HepG2 (cell line): ENCODE measurements around the gene CNPPD1. TPM values are rescaled to one million over a fixed set of nuclear protein-coding genes. Genes with fewer than 3 reads are reported as not detected.

Experiments used
- FOXO1 ChIP-seq: sonication (generic); formaldehyde crosslinking; IDR thresholded peaks from 2 replicates; pipeline ENCODE4 v1.4.0; 2020; ENCODE audit warnings: missing genetic modification reagents
- GABPB1 ChIP-seq: IDR thresholded peaks from 2 replicates; pipeline ENCODE4 v1.6.1; 2016; ENCODE audit warnings: mild to moderate bottlenecking, missing genetic modification reagents, moderate library complexity, missing compliant biosample characterization
- HMG20A ChIP-seq: IDR thresholded peaks from 2 replicates; pipeline ENCODE4 v1.6.1; 2016; ENCODE audit warnings: borderline replicate concordance
- HNF1B ChIP-seq: sonication (generic); formaldehyde crosslinking; IDR thresholded peaks from 2 replicates; pipeline ENCODE4 v1.5.1; 2020; ENCODE audit warnings: mild to moderate bottlenecking, moderate library complexity, missing genetic modification reagents
- KIAA2018 ChIP-seq: sonication (generic); formaldehyde crosslinking; IDR thresholded peaks from 2 replicates; pipeline ENCODE4 v1.5.0; 2020; ENCODE audit warnings: mild to moderate bottlenecking, missing genetic modification reagents, borderline replicate concordance
- MED13 ChIP-seq: sonication (generic); formaldehyde crosslinking; IDR thresholded peaks from 2 replicates; pipeline ENCODE4 v1.5.0; 2020; ENCODE audit warnings: missing genetic modification reagents
- MXI1 ChIP-seq: IDR thresholded peaks from 3 replicates; pipeline ENCODE4 v1.6.1; 2012; ENCODE audit warnings: low read depth, low read length, inconsistent platforms, borderline replicate concordance
- ZBTB20 ChIP-seq: sonication (generic); formaldehyde crosslinking; IDR thresholded peaks from 2 replicates; pipeline ENCODE4 v1.8.1; 2023; ENCODE audit warnings: missing genetic modification reagents, low read depth, mild to moderate bottlenecking, borderline replicate concordance
- ZBTB43 ChIP-seq: sonication (generic); formaldehyde crosslinking; conservative IDR thresholded peaks from 2 replicates; pipeline ENCODE4 v1.4.0; 2020; ENCODE audit warnings: missing genetic modification reagents
- ZBTB7A ChIP-seq: sonication (generic); formaldehyde crosslinking; IDR thresholded peaks from 2 replicates; pipeline ENCODE4 v1.8.0; 2022; ENCODE audit warnings: mild to moderate bottlenecking, missing genetic modification reagents
- ZBTB8A ChIP-seq: sonication (generic); formaldehyde crosslinking; IDR thresholded peaks from 2 replicates; pipeline ENCODE4 v1.4.0; 2020; ENCODE audit warnings: mild to moderate bottlenecking, low read depth, missing genetic modification reagents, borderline replicate concordance
- ZFP90 ChIP-seq: sonication (generic); formaldehyde crosslinking; IDR thresholded peaks from 2 replicates; pipeline ENCODE4 v1.8.0; 2022; ENCODE audit warnings: missing genetic modification reagents, mild to moderate bottlenecking, inconsistent platforms, borderline replicate concordance
- ZNF512 ChIP-seq: sonication (generic); formaldehyde crosslinking; IDR thresholded peaks from 2 replicates; pipeline ENCODE4 v1.4.0; 2020; ENCODE audit warnings: mild to moderate bottlenecking, missing genetic modification reagents
- ZNF619 ChIP-seq: sonication (generic); formaldehyde crosslinking; IDR thresholded peaks from 2 replicates; pipeline ENCODE4 v1.4.0; 2020; ENCODE audit warnings: mild to moderate bottlenecking, missing genetic modification reagents
- ZNF740 ChIP-seq: sonication (generic); formaldehyde crosslinking; IDR thresholded peaks from 2 replicates; pipeline ENCODE4 v1.4.0; 2020; ENCODE audit warnings: missing genetic modification reagents
- polyA plus RNA-seq, 8 experiments: library from polyadenylated mRNA; depleted of rRNA in 3 of 8; stranded (reverse) in 7 of 8; unstranded in 1 of 8; fragments of >200 nt; fragmentation: Illumina TruSeq in 4 of 8; extraction: Trizol in 4 of 8; gene quantifications; 2 replicates each; pipeline versions ENCODE4 v1.2.1 to v1.2.3, GENCODE V29; 2011 to 2016; ENCODE audit warnings: low read depth in 4 of 8, missing spikeins in 1 of 8, mixed read lengths in 1 of 8; ENCODE audit not compliant: insufficient read depth in 1 of 8
- total RNA-seq, 5 experiments: library from RNA; depleted of rRNA; stranded (reverse); fragments of >200 nt; fragmentation: Illumina TruSeq; extraction: Trizol; gene quantifications; 2 replicates each; pipeline ENCODE4 v1.2.3, GENCODE V29; 2016; ENCODE audit warnings: low read depth in 1 of 5

Gene CNPPD1
- total and polyA plus RNA-seq, 2 of the 13 experiments (the other 11 are each of a cell fraction or from before 2014, with no cell fraction given): 35.5 to 49.4 TPM

GRCh38 chr2:219176818-219177551, at the start of gene CNPPD1 (continued):
- TF ChIP-seq MXI1 (peak; percentile 95; the same call in 2 of the 3 replicates), FOXO1 (CRISPR knock-in tag) (peak; percentile 84), ZFP90 (CRISPR knock-in tag) (peak; percentile 94), ZBTB8A (CRISPR knock-in tag) (peak; percentile 98), ZBTB20 (CRISPR knock-in tag) (peak; percentile 79), GABPB1 (CRISPR knock-in tag) (peak; percentile 95), ZBTB7A (CRISPR knock-in tag) (peak; percentile 88), KIAA2018 (CRISPR knock-in tag) (0 out of 2 replicates have a peak, but pooled peaks have one; percentile 96), MED13 (CRISPR knock-in tag) (peak; percentile 59; the same call in 1 of the 2 replicates), HMG20A (CRISPR knock-in tag) (no peak; the same call in 1 of the 2 replicates), ZNF740 (peak; percentile 75), ZNF512 (CRISPR knock-in tag) (no peak; the same call in 1 of the 2 replicates), ZBTB43 (CRISPR knock-in tag) (peak; percentile 96), ZNF619 (peak; percentile 95; the same call in 1 of the 2 replicates), HNF1B (CRISPR knock-in tag) (peak; percentile 86)
